Keratinocyte (primary cell): ENCODE results near the gene MYH6.

Experiments
- CTCF ChIP-seq, 3 experiments: IDR thresholded peaks in 1 of 3; conservative IDR thresholded peaks in 1 of 3; optimal IDR thresholded peaks in 1 of 3; 2 replicates in 2 of 3; 3 replicates in 1 of 3; pipeline versions ENCODE3 to v1.5.1; 2011; ENCODE audit warnings: low read length in 3 of 3, mild to moderate bottlenecking in 3 of 3, moderate library complexity in 2 of 3, control low read depth in 1 of 3, inconsistent platforms in 1 of 3; ENCODE audit not compliant: insufficient read depth in 2 of 3; ENCODE audit errors: extremely low read depth in 1 of 3
- EZH2 ChIP-seq: IDR thresholded peaks from one replicate; pipeline ENCODE4 v1.6.1; 2012; ENCODE audit warnings: inconsistent platforms, mild to moderate bottlenecking, low read length, moderate library complexity

GRCh38 chr14:23396781-23397407, 11.2 kb downstream of the MYH6 start:
- no peak for TF ChIP-seq CTCF (optimal IDR thresholded peaks at IDR 0.05 in 1 of 3, IDR thresholded peaks at IDR 0.05 in 1 of 3, conservative IDR thresholded peaks at IDR 0.05 in 1 of 3; ENCODE audit: extremely low read depth in 1 of 3, insufficient read depth in 2 of 3, low read length in 3 of 3)
- no peak for TF ChIP-seq EZH2
